ENCODE data around the gene CYB5A. TPM values are rescaled to one million over a fixed set of nuclear protein-coding genes. Genes with fewer than 3 reads are reported as not detected.

Gene CYB5A
- total and polyA plus RNA-seq, 2 donors: 84.3 to 220 TPM

GRCh38 chr18:74241426-74241825 lies 50.3 kb downstream of the CYB5A start:
- WGBS: 83% methylated on average over 4 of the region's 4 CpGs
- Histone ChIP-seq H3K36me3 (ENCODE audit: insufficient read depth) (no peaks in the 10 kb centered on the region), H3K4me3 (ENCODE audit: low read depth, low read length) (no peak overlapping the region), H3K27ac (ENCODE audit: low read depth) (no peak overlapping the region), H3K4me1 (ENCODE audit: insufficient read depth) (no peaks in the 10 kb centered on the region)
- no peak for DNase-seq (ENCODE audit: extremely low spot score)

DNA sequence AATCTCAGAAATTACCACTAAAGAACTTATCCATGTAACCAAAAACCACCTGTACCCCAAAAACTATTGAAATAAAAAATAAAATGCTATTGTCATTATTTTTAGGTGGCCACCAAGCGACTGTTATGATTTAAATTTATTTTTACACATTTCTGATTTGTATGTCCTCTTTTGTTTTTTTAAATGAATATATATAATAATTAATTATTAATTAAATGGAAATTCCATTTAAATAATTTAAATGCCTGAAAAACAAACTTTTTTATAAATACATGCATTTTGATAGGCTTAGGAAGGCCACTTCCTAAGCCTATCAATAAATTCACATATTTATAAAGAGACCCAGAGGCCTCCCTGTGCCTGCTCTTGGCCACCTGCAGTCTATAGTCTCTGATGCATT lies 52.2 kb downstream of the CYB5A start:
- DNase-seq (ENCODE audit: extremely low spot score): no peak
- H3K36me3 ChIP-seq (ENCODE audit: insufficient read depth): no peaks in the 10 kb centered on the region
- WGBS: 93% methylated on average over 1 of the region's 1 CpG
- H3K4me3 ChIP-seq (ENCODE audit: low read depth, low read length): no peak overlapping the region
- H3K4me1 ChIP-seq (ENCODE audit: insufficient read depth): no peaks in the 10 kb centered on the region
- no peak overlapping the region for H3K27ac ChIP-seq (ENCODE audit: low read depth)

DNA sequence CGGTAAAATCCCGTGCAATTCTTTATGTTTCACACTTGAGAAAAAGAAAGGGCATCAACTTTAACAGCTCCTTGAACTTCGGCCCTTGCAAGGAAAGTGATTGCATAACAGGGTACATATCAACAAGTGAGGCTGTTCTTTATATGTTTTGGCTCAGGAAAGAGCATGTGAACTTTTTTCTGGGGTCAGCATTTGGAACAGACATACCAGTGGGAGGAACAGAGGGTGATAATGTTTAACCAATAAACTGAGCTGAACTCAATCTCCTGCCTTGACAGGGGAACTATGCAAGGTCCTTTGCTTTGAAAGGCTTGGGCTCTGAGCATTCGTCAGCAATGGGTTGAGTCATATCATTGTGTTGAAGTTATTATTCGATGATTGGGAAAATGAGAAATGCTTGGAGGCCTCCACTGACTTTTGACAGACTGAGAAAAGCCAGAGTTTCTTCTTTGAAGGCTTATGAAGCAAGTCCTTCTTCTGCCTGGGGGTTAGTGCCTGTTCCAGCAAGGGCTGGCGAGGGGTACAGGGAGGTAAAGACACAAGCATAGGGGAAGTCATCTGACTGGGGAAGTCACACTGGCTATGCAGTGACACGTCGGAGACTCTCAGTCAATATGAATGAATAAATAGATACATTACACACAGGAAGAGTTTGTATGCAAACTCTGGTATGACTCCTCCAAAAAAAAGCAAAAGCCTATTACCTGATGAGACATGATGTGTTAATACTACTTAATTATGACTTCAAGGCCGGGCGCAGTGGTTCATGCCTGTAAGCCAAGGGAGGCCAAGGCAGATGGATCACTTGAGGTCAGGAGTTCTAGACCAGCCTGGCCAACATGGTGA lies 57.2 kb downstream of the CYB5A start:
- Histone ChIP-seq H3K4me1 (ENCODE audit: insufficient read depth) (no peaks in the 10 kb centered on the region), H3K36me3 (ENCODE audit: insufficient read depth) (no peaks in the 10 kb centered on the region), H3K27ac (ENCODE audit: low read depth) (peak overlapping the region; percentile 56), H3K4me3 (ENCODE audit: low read depth, low read length) (no peak overlapping the region)
- WGBS: 51% methylated on average over 10 of the region's 10 CpGs
- peak; percentile 45 for DNase-seq (ENCODE audit: extremely low spot score)

- WGBS: 25% methylated on average over 3 of the region's 3 CpGs
- H3K27ac ChIP-seq (ENCODE audit: low read depth): peak overlapping the region; percentile 66
- no peak for DNase-seq (ENCODE audit: extremely low spot score)
- no peak overlapping the region for H3K4me3 ChIP-seq (ENCODE audit: low read depth, low read length)
- no peaks in the 10 kb centered on the region for H3K36me3 ChIP-seq (ENCODE audit: insufficient read depth)
- H3K4me1 ChIP-seq (ENCODE audit: insufficient read depth): no peaks in the 10 kb centered on the region
These were observed 57.8 kb downstream of the CYB5A start for GRCh38 chr18:74233933-74234325.

DNA sequence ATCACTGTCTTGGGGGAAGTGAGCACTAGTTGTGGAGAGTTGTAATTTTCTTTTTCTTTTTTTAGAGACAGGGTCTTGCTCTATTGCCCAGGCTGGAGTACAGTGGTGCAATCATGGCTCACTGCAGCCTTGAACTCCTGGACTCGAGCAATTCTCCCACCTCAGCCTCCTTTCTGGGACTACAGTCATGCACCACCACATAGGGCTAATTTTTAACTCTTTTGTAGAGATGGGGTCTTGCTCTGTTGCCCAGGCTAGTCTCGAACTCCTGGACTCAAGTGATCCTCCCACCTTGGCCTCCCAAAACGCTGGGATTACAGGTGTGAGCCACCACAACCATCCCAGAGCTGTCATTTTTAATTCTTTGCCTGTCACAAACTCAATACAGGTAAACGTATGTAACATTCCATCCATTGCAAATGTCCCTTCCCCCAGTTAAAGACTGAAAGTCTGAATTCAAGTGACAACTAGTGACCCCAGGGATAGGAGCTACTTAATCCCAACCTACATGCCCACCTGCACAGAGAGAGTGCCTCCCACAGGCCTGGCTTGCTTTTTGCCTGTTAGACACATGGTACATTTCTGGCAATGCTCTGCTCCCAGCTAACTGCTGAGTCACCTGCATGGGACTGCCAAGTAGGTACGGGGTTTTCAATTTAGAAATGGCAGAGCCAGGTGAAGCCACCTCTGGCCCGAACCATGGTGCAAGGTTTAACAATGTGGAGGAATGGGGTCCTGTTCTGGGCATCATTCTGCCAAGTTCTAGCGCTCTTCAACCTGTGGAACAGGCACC lies 60.6 kb downstream of the CYB5A start:
- no peak for DNase-seq (ENCODE audit: extremely low spot score)
- WGBS: 89% methylated on average over 7 of the region's 7 CpGs
- H3K4me1 ChIP-seq (ENCODE audit: insufficient read depth): no peaks in the 10 kb centered on the region
- no peaks in the 10 kb centered on the region for H3K36me3 ChIP-seq (ENCODE audit: insufficient read depth)
- no peak overlapping the region for H3K4me3 ChIP-seq (ENCODE audit: low read depth, low read length)
- no peak overlapping the region for H3K27ac ChIP-seq (ENCODE audit: low read depth)

DNA sequence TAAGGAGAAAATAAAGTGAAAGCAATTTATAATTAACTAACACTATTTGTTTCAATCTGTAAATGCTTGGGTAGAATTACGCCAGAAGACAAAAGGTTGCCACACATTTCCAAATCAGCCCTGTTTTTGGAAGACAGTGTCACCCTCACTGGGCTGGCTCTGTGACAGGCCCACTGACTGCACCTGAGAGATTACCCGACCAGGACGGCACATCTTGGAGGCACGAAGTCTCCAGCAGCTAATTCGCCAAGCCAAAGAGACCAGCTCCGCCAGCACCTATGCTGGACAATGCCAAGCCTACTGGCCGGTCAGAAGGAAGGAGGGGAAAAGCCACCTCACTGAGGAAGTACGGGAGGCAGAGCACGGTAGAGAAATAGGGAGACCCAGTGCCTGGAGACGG lies 61.9 kb downstream of the CYB5A start:
- DNase-seq (ENCODE audit: extremely low spot score): no peak
- H3K4me3 ChIP-seq (ENCODE audit: low read depth, low read length): no peak overlapping the region
- no peaks in the 10 kb centered on the region for H3K36me3 ChIP-seq (ENCODE audit: insufficient read depth)
- 88% methylated on average over 10 of the region's 10 CpGs for WGBS
- H3K27ac ChIP-seq (ENCODE audit: low read depth): no peak overlapping the region
- H3K4me1 ChIP-seq (ENCODE audit: insufficient read depth): no peaks in the 10 kb centered on the region

DNA sequence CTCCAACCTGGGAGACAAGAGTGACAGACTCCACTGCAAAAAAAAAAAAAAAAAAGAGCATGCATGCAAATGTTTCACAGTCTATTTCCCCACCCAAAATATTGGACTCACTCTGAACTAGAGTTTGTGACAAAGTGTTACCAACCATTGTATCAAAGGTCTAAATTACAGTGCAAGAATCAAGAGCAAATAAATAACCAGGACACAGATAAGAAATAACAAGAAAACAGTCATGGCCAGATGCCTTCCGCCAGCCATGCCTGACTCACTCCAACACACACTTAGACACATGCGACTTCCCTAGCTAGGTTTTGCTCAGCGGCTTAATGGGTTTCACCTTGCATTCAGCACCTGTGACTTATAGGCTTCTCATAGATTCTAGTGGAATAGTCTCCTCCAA lies 62.8 kb downstream of the CYB5A start:
- Histone ChIP-seq H3K4me1 (ENCODE audit: insufficient read depth) (no peaks in the 10 kb centered on the region), H3K27ac (ENCODE audit: low read depth) (no peak overlapping the region), H3K4me3 (ENCODE audit: low read depth, low read length) (no peak overlapping the region), H3K36me3 (ENCODE audit: insufficient read depth) (no peaks in the 10 kb centered on the region)
- no peak for DNase-seq (ENCODE audit: extremely low spot score)
- WGBS: 83% methylated on average over 3 of the region's 3 CpGs

DNA sequence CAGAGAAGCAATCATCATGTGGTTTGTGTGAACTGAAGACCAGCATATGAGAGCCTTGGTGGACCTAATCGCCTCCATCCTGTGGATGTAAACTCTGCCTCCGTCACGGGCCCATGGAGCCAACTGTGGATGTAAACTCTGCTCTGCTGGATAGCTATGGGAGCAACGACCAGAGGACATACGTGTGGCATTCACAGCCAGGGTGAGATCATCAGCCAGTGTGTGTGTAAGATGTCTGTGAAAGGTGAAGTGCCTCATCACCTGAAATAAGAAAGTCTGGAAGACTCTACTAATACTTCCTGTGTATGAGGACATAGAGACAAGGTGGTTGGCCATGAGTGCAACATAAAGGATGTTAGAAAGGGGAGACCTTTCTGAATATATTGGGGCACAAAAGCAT lies 63.5 kb downstream of the CYB5A start:
- no peak overlapping the region for H3K27ac ChIP-seq (ENCODE audit: low read depth)
- DNase-seq (ENCODE audit: extremely low spot score): no peak
- no peak overlapping the region for H3K4me3 ChIP-seq (ENCODE audit: low read depth, low read length)
- WGBS: 84% methylated on average over 5 of the region's 5 CpGs
- no peaks in the 10 kb centered on the region for H3K4me1 ChIP-seq (ENCODE audit: insufficient read depth)
- no peaks in the 10 kb centered on the region for H3K36me3 ChIP-seq (ENCODE audit: insufficient read depth)

GRCh38 chr18:74226666-74227065 lies 65.1 kb downstream of the CYB5A start:
- WGBS: 97% methylated on average over 10 of the region's 10 CpGs
- H3K4me3 ChIP-seq (ENCODE audit: low read depth, low read length): no peak overlapping the region
- DNase-seq (ENCODE audit: extremely low spot score): no peak
- no peak overlapping the region for H3K27ac ChIP-seq (ENCODE audit: low read depth)
- no peaks in the 10 kb centered on the region for H3K36me3 ChIP-seq (ENCODE audit: insufficient read depth)
- H3K4me1 ChIP-seq (ENCODE audit: insufficient read depth): no peaks in the 10 kb centered on the region

- 61% methylated on average over 4 of the region's 4 CpGs for WGBS
- no peaks in the 10 kb centered on the region for H3K4me1 ChIP-seq (ENCODE audit: insufficient read depth)
- H3K36me3 ChIP-seq (ENCODE audit: insufficient read depth): no peaks in the 10 kb centered on the region
- H3K4me3 ChIP-seq (ENCODE audit: low read depth, low read length): no peak overlapping the region
- H3K27ac ChIP-seq (ENCODE audit: low read depth): no peak overlapping the region
- no peak for DNase-seq (ENCODE audit: extremely low spot score)
These were observed 65.6 kb downstream of the CYB5A start for GRCh38 chr18:74226156-74226555.

DNA sequence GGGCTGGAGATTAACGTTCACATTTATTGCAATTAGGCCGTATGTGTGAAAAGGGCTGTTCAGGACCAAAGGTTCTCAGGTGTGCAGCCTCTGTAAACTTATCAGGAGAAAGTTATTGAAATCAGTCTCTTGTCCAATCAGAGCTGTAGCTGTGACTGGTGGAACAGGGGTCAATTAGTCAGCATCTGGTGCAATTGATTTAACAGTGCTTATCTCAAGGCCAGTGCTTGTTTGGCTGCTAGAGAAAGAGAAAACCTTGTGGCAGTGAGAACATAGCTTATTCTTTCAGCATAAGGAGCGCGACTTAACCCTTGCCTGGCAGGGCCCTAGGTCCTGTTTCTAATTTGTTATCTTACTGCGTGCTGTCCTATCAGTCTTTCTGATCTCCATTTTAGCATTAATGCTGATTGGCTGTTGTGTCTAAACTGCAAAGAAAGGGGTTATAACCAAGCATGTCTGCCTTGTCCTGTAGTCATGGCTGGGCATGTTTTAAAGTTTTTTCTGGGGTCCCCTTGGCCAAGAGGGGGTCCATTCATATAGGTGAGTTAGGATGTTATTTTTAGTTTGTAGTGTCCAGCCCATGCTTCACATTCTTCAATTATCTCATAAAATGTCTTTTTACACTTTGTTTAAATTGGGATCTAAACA lies 66.4 kb downstream of the CYB5A start:
- DNase-seq (ENCODE audit: extremely low spot score): no peak
- H3K4me3 ChIP-seq (ENCODE audit: low read depth, low read length): no peak overlapping the region
- H3K4me1 ChIP-seq (ENCODE audit: insufficient read depth): no peaks in the 10 kb centered on the region
- no peaks in the 10 kb centered on the region for H3K36me3 ChIP-seq (ENCODE audit: insufficient read depth)
- WGBS: 45% methylated on average over 5 of the region's 5 CpGs
- no peak overlapping the region for H3K27ac ChIP-seq (ENCODE audit: low read depth)

- H3K27ac ChIP-seq (ENCODE audit: low read depth): no peak overlapping the region
- H3K4me3 ChIP-seq (ENCODE audit: low read depth, low read length): no peak overlapping the region
- DNase-seq (ENCODE audit: extremely low spot score): no peak
- 84% methylated on average over 7 of the region's 7 CpGs for WGBS
- H3K36me3 ChIP-seq (ENCODE audit: insufficient read depth): no peaks in the 10 kb centered on the region
- H3K4me1 ChIP-seq (ENCODE audit: insufficient read depth): no peaks in the 10 kb centered on the region
These were observed 68.9 kb downstream of the CYB5A start for GRCh38 chr18:74222710-74223494.

GRCh38 chr18:74221081-74221480 lies 70.7 kb downstream of the CYB5A start:
- Histone ChIP-seq H3K4me1 (ENCODE audit: insufficient read depth) (no peaks in the 10 kb centered on the region), H3K4me3 (ENCODE audit: low read depth, low read length) (no peak overlapping the region), H3K27ac (ENCODE audit: low read depth) (no peak overlapping the region), H3K36me3 (ENCODE audit: insufficient read depth) (no peaks in the 10 kb centered on the region)
- DNase-seq (ENCODE audit: extremely low spot score): no peak
- WGBS: 92% methylated on average over 9 of the region's 9 CpGs

All from urinary bladder (tissue), 4 donors.